NCI-H1092 treated with DMSO at 0.1 percent for 48 hours (cell line): ENCODE data around the gene CHST7.
A peak's percentile ranks its signal among the peaks of the same experiment; 100 is the strongest.
"Not testable (repeated sequence)": the region's sequence is repeated elsewhere in the genome, so short reads cannot be mapped to it uniquely, and the experiment has no call there.

Experiments
- DNase-seq: peaks from one replicate; lab custom pipeline; 2025; lab: John Stamatoyannopoulos, UW

The CHST7 gene, protein sequence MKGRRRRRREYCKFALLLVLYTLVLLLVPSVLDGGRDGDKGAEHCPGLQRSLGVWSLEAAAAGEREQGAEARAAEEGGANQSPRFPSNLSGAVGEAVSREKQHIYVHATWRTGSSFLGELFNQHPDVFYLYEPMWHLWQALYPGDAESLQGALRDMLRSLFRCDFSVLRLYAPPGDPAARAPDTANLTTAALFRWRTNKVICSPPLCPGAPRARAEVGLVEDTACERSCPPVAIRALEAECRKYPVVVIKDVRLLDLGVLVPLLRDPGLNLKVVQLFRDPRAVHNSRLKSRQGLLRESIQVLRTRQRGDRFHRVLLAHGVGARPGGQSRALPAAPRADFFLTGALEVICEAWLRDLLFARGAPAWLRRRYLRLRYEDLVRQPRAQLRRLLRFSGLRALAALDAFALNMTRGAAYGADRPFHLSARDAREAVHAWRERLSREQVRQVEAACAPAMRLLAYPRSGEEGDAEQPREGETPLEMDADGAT

DNA sequence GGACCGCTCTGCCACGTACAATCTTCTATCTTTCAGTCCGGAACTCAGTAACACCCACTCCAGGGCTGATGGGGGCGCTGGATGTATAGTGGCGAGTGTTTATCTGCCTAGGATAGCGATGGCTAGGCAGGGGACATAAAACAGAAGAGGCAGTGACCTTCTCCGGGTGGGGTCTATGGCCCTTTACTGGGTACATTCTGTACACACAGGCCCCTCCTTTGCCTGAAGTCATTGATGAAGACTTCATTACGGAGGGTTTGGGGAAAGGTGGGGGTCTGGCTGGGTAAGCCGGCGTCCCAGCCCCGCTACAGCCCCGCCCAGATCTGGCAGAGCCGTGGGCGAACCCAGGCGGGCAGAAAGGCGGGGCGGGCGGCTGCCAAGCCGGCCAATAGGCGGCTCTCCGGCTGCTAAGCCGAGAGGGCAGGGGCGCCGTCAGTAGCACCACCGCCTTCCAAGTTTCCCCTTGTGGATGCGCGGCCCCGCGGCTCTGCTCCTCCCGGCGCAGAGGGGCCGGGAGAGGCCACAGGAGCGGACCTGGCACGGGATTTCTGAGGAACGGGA, at the start of gene CHST7:
Gene CHST7, plus strand, starts transcription at position 435 of the 561 bp plus-strand sequence. CDS start 167 bp downstream, outside the sequence.
- peak; percentile 83 for DNase-seq

DNA sequence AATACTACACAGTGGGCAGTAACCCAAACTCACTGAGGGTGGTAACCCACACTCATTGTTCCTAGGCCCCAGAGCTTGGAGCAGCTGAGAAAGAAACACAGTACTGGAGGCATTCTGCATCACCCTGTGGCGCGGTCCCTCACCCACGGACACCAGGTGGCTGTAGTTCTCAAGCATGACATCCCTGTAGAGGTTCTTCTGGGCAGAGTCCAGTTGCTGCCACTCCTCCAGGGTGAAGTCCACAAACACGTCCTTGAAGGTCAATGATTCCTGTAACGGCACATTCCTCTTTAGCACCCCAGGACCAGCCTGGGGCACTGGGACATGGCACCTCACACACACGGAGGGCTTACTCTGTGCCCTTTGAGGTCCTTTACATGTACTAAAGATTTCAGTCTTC, 44.9 kb upstream of the CHST7 start:
- not testable (repeated sequence) for DNase-seq

DNA sequence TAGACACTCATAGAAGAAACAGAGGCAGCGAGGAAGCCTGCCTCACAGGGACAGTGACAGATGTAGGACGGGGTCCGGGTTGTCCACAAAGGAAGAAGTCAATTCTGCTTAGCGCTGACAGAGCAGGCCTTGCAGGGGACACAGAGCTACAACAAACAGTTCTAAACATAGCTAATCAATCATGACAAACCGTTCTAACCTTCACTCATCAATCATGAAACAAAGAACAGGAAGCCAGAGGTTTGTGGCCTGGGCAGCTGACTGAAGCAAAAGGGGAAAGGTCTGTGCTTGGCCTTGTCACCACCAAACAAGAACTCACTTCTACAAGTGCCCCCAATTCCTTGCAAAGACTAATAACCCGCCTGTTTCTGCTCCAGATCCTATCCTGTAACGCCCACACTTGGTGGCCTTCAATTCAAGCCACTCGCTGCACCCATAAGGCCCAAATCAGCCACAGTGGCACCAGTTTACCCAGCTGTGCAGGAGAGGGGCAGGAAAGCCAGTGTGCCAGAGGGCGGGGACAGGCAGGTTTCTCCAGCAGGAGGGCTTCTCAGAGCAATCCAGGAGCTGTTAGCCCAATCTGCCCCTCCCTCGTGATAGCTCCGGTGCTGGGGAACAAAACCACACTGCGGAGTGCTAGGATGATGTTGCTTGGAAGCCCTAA, 43.7 kb upstream of the CHST7 start:
- DNase-seq = not testable (repeated sequence)

DNA sequence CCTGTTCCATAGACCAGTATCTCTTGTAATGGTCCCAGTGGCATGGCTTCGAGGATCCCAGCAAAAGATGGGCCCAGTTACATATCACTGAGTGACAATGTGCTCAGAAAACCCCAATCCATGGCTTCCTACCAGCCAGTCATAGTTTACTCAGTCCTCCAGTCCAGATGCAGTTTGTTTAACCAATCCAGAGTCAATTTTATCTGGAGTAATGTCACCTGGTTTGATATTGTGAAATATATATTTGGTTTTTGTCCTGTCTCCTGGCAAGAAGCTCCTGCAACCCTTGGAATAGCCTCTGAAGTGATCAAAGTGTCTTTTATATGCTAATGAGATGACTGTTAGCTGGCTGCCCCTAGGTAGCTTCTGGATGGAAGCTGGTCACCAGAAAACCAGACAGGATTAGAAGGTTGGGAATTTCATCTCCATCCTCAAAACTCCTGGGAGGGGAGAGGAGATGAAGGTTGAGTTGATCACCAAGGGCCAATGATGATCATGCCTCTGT, 43.1 kb upstream of the CHST7 start:
- DNase-seq = not testable (repeated sequence)

DNA sequence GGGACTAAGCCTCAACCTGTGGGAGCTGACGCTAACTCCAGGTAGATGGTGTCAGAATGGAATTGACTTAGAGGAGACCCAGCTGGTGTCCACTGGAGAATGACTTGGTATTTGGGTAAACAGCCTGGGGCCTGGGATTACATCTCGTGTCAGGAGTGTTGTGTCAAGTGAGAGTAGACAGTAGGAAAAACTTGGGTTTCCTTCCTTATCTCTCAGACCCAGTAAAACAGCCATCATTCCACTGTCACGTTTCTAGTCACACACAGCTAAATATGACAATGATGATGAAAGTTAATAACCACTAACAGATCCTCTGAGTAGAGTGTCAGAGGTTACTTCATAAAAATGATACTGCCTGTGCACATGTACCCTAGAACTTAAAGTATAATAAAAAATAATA, 42.1 kb upstream of the CHST7 start:
- DNase-seq = no peak

DNA sequence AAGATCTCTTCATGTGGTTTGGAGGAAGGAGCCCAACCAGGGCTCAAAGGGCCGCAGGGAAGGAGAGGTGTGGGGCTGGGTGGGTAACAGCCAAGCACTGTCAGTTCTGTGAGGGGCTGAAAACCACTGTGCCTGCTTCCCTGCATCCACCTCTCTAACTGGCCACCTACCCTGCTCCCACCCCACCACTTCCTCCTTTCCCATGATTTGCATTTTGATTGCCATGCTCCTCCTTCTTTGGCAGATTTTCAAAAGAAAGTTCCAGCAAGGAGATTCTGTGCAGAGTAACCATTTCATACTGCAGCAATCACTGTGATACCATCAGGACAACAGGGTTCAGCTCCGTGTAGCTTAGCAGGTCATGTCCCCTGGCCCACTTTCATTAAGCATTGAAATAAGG, 30.1 kb upstream of the CHST7 start:
- no peak for DNase-seq

DNA sequence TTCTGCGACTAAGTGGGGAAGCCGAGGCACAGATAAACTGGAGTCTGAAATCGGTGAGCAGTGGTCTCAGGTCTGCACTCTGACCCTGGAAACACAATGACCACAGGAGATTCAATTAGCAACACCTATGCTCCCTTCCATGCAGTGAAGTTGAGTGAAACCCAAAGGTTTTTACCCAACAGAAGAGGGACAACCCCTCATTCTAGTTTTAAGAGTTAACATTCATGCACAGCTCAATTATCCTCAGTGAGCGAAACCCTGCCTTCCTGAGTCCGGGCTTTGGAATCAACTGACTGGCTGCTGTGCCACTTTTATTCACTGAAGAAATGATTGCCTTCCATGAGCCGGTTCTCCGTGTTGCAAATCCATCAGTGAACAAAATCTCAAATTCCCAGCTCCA, 29.0 kb upstream of the CHST7 start:
- DNase-seq = not testable (repeated sequence)

DNA sequence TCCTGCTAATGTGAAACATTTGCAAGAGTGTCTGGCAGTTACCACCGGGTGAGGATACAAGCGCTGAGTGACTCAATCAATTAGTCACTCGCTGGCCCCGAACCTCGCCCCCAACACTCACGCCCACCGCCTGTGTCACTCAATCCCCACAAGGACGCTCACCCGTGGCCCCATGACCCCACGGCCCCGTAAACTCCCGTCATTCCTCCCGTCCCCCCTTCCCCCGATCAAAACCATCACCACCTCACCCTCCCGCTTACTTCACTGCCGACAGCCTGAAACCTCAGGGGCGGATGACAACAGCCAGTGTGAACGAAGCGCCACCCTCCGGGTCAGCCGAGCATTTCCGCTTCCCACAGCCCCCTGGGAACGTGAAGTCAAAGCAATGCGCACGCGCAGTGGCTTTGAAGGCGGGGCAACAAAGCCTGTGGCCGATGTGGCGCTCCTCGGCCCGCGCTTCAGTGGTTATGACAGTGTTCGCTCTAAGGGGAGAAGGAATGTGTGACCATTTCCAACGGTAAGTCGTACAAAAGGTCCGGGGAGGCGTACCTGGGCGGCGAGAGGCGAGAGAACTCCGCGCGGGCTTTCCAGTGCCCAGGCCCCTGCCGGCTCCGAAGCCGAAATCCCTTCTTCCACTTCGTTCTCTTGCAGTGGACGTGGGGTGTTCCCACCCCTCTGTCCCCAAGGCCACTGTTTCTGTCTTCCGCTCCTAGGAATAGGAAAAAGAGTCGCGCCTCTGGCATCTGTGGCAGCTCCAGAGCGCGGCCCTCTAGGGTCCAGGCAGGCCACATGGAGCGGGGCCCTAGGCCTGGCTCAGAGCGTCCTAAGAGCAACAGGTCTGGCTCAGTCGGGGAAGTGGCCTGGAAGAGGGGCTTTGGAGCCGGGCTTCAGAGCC, 28.2 kb upstream of the CHST7 start, which contains the start of gene ZNF674:
Gene ZNF674, minus strand, starts transcription at position 311 of the 895 bp plus-strand sequence. CDS start 3,334 bp downstream, outside the sequence.
- peak; percentile 90 for DNase-seq

DNA sequence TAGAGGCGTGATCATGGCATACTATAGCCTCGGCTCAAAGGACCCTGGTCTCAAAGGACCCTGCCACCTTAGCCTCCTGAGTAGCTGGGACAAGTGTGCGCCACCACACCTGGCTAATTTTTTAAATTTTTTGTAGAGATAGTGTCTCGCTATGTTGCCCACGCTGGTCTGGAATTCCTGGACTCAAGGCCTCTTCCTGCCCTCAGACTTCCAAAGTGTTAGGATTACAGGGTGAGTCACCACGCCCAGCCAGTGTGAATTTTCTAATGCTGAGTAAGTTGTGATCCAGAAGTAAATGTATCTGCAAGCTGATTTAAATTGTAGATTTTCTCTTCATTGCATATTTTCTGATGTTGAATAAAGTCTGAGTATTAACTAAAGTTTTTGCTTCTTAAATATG, 25.7 kb upstream of the CHST7 start:
- DNase-seq = no peak

DNA sequence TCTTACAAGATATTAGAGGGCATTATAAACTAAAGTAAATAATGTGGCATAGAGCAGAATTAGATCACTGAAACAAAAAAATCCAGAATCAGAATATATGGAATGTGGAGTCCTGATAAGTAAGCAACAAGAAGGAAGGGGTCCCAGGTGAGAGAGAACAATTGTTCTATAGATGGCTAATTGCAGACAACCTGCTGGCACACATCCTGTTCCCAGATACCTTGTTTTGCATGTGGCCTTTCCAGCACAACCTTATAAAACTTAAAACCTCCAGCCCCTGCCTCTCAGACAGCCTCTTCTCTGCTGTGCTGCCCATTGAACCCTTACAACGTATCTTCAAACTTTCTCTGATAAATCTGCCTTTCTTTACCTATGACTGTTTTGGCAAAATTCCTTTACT, 23.7 kb upstream of the CHST7 start:
- DNase-seq = no peak

DNA sequence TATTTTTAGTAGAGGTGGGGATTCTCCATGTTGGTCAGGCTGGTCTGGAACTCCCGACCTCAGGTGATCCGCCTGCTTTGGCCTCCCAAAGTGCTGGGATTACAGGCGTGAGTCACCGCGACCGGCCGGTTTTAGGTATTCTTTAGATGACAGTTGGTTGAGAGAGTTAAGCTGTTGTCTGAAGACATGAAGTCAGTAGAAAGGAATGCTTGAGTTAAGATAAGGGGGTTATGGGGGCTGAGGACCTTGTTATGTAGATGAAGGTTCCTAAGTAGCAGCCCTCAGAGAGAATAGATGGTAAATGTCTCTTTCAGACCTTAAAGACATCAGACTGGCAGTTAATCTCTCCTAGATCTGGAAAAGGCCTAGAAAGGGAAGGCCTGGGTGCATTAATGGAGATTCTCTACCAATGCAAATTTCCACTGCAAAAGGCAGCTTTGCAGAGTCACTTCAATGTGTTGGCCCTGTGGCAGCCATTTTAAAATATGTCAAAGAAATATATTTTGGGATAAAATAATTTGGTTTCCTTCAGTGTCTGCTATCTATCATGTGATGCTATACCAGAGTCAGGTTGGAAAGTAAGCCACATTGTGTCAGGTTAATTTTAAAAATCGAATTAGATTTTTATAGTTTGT, 22.0 kb upstream of the CHST7 start:
- DNase-seq = no peak

DNA sequence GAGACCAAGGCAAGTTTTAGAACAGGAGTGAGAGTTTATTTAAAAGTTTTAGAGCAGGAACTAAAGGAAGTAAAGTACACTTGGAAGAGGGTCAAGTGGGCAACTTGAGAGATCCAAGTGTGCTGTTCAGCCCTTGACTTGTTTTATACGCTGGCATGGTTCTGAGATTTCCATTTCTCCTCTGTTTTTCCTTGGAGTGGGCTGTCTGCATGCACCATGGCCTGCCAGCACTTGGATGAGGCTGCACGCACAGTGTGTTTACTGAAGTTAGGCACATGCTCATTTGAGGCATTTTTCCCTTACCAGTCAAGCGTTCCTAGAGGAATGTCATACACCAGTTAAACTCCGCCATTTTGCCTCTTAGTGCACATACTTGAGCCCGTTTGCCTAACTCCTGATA, 19.6 kb upstream of the CHST7 start:
- DNase-seq = no peak

DNA sequence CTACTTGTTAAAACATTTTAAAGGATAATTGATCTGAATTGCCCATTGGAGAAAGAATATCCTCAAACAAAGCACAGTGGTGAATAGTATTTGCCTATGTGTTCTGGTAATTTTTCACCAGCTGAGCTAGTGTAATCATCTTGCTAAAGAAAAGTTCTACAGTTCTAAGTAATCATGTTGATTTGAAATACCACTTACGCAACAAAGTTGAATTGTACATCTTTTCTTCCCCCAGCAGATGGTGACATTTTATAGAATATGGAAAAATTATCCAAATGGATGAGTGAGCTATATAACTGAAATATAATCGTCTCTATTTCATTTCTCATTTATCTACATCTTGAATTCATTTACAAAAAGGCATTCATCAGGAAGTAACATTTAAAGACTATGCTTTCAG, 18.6 kb upstream of the CHST7 start:
- no peak for DNase-seq

DNA sequence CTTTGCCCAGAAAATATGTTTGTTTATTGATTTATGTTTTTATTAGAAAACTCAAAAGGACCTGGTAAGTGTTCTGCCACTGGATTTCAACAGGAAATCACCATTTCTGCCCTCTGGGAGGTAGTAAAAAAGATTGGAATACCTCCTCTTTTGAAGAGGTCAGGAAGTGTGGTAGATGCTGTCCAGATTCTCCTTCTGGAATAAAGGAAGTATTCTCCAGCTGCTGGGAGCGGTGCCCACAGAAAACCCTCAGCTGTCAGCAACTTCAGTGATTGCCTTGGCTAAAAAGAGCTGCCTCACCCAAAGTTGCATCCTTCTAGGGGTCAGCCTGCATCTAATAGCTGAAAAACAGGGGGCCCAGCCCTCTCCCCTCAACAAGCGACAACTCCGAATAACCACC, 14.5 kb upstream of the CHST7 start:
- no peak for DNase-seq

DNA sequence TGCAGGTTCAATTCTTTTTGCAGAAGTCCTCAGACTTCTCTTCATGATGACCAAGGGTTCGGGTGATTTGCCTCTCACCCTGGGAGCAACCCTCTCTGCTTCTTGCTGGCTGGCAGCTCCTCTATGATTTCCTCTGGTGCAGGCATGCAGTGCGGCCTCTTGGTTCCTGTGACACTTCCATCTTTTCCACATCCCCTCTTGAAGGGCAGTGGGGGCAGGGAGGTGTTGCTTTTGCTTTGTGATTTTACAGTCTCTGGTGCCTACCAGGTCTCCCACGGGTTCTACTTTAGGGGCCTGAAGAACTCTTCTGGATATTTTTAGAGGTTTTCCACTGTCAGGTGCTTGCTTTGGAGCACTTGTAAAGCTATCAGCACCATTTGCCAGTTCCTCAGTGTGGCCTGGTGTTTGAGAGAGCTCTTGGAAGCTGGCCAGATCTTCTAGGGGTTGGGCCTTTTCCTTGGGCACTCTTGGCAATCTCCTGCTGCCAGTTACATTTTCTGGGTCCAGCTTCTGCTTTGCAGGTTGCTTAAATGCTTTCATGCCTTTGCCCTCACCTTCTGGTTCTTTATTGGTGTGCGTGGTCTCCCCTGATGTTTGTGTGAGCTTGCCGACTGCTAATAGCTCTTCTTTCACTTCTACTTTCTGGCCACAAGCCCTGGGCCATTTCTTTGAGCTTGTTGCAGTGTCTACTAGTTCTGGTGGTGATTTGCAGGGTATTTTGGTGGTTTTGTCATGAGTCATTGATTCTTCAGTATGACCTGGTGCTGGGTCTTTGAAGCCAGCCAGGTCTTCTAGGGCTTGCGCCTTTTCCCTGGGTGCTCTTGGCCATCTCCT, 11.5 kb upstream of the CHST7 start:
- no peak for DNase-seq

DNA sequence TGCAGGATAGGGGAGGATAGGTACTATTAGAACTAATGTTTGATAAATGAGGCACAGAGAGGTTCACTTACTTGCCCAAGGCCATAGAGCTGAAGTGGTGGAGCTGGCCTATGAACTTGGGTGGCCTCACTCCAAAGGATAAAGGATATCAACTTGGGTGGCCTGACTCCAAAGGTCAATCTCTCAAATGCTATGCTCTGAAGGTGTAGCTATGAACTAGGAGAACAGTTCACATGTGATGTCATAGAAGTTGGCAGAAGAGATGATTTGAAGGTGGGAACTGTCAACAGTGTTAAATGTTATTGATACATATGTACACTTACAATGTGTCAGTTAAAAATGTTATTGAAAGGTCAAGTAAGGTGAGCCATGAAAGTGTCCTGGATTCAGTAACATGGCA, 6.2 kb upstream of the CHST7 start:
- no peak for DNase-seq

DNA sequence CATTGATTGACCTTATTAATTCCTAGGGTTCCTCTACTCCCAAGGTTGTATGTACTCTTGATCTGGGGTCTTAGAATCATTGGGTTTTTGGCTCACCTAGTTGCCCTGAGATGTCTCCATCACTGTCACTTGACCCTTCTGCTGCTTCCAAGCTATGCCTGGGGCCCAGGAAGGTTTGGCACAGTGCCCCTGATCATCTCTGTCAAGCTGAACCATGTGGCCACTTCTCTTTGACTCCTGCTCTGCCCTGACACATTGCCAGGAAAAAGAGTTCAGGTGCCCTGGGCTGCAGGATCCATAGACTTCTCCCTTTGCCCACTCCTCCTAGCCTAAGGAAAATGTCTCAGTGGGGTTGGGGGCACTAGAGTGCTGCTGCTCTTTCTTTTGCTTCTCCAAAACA, 3.9 kb upstream of the CHST7 start:
- no peak for DNase-seq

DNA sequence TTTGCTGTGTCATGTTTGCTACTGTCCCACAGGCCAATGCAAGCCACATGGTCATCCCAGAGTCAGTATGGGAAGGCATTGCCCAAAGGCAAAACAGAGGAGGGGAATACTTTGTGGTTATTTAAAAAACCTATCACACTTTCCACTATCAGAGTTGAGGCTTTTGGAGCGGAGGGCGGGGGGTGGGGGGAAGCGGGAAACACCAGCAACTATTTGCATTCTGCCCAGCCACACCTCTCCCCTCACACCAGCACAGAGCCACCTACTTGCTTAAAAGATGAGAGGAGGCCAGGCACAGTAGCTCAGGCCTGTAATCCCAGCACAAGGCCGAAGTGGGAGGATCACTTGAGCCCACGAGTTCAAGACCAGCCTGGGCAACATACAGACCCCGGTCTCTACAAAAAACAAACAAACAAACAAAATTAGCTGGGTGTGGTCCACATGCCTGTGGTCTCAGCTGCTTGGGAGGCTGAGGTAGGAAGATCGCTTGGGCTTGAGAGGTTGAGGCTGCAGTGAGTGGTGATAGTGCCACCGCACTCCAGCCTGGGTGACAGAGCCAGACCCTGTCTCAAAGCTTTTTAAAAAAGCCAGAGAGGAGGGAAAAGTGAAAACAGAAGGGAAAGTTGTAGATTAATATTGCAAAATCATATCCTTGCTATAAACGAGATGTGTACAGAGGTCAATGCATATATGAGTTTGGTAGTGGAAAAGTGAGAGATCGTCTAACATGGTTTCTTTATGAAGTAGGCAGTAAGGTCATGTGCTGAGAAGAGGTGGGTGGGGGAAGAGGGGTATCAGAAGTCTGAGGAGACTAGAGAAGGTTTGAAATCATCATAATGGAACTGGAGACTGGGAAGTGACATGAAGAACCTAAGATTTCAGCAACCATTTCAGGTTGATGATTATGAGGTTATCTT, 1.9 kb upstream of the CHST7 start:
- no peak for DNase-seq

DNA sequence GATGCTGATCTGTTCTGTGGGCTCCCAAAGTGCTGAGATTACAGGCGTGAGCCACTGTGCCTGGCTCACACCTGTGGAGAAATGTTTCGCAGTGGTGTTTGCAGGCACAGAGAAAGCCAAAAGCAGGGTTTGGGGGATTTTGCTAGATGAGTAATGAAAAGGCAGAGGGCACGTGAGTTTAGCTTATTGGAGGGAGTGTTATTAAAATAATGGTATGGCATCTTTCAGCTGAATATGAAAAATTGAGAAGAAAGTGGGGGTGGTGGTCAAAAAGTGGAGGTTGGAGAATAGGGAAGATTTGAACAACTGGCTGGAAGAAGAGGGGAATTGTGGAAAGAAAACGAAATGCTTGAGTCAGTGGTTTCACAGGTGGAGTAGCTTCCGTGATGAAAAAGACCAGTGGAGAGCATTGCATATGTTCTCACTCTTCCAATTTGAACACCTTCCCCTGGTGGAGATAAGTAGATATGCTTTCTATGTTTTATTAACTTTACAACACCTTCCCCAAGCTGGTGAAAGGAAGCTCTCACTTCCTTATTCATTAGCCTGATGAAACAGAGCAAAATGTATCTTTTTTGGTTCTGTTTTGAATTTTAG, 1.1 kb upstream of the CHST7 start:
- DNase-seq = no peak
